BJ (cell line): ENCODE results near the gene SPECC1L. TPM values are rescaled to one million over a fixed set of nuclear protein-coding genes. Genes with fewer than 3 reads are reported as not detected.
"Not testable (repeated sequence)": the region's sequence is repeated elsewhere in the genome, so short reads cannot be mapped to it uniquely, and the experiment has no call there.

ENCODE experiments used
- CTCF ChIA-PET: fragments of 350-600 bp; formaldehyde crosslinking; extraction: SDS; loops from one replicate; lab custom pipeline; 2021; ENCODE audit warnings: antibody characterized with exemption, inconsistent platforms; lab: Yijun Ruan, JAX
- POLR2A ChIA-PET: fragments of 300-600 bp; sonication (Branson Sonifier 250); formaldehyde crosslinking; extraction: SDS; loops from one replicate; lab custom pipeline; 2021; ENCODE audit warnings: antibody characterized with exemption; lab: Charles Lee
- DNase-seq: peaks from one replicate; pipeline ENCODE4 v3.0.0-alpha.2; 2011; ENCODE audit warnings: low read depth
- H3K27me3 ChIP-seq: 2 replicates; pipeline ENCODE4 v1.6.0; 2011; ENCODE audit warnings: low read length; ENCODE audit not compliant: control insufficient read depth, insufficient read depth
- H3K36me3 ChIP-seq: 2 replicates; pipeline ENCODE4 v1.5.1; 2011; ENCODE audit warnings: low read length; ENCODE audit not compliant: control insufficient read depth, insufficient read depth
- H3K4me3 ChIP-seq: 2 replicates; pipeline ENCODE4 v1.5.1; 2011; ENCODE audit warnings: low read depth, mild to moderate bottlenecking, control low read depth, low read length
- CTCF ChIP-seq: IDR thresholded peaks from 2 replicates; pipeline ENCODE4 v1.5.1; 2011; ENCODE audit warnings: low read depth, mild to moderate bottlenecking, control low read depth, inconsistent platforms, low read length, moderate library complexity; ENCODE audit not compliant: insufficient read depth
- polyA plus RNA-seq: library from polyadenylated mRNA; depleted of rRNA; stranded (reverse); fragments of >200 nt; gene quantifications from 2 replicates; pipeline ENCODE4 v1.2.3, GENCODE V29; 2011

The SPECC1L gene
- polyA plus RNA-seq, 1 experiment = 35.1 TPM

- ChIA-PET CTCF (no interaction called here), POLR2A (no interaction called here)
- no peak for DNase-seq
- Histone ChIP-seq H3K4me3 (no peak overlapping the region), H3K27me3 (no peaks in the 10 kb centered on the region), H3K36me3 (no peaks in the 10 kb centered on the region)
- no peak for TF ChIP-seq CTCF
Observed at GRCh38 chr22:24291515-24292201, 21.0 kb downstream of the SPECC1L start.

GRCh38 chr22:24292202-24292830, 21.7 kb downstream of the SPECC1L start:
- DNase-seq, H3K27me3 ChIP-seq, CTCF ChIA-PET, H3K4me3 ChIP-seq, H3K36me3 ChIP-seq, POLR2A ChIA-PET: not testable (repeated sequence)

- POLR2A ChIA-PET, H3K36me3 ChIP-seq, DNase-seq, H3K27me3 ChIP-seq, CTCF ChIA-PET, H3K4me3 ChIP-seq: not testable (repeated sequence)
Observed at GRCh38 chr22:24294913-24295312, 24.3 kb downstream of the SPECC1L start.

- H3K36me3 ChIP-seq, H3K4me3 ChIP-seq, DNase-seq, H3K27me3 ChIP-seq, POLR2A ChIA-PET: not testable (repeated sequence)
- CTCF ChIA-PET = interaction anchor here (1.2 kb wide), 1 partner anchor 9 kb away, joined by 3 read pairs; no protein-coding TSS in a partner anchor
Observed at GRCh38 chr22:24298497-24299155, 28.0 kb downstream of the SPECC1L start.

- CTCF ChIA-PET = interaction anchor here (1.5 kb wide), 1 partner anchor 12 kb away, joined by 3 read pairs; no protein-coding TSS in a partner anchor
- POLR2A ChIA-PET, H3K36me3 ChIP-seq, H3K4me3 ChIP-seq, H3K27me3 ChIP-seq, DNase-seq: not testable (repeated sequence)
Observed at GRCh38 chr22:24300522-24300921, 29.9 kb downstream of the SPECC1L start.

GRCh38 chr22:24302591-24302990, 32.0 kb downstream of the SPECC1L start:
- DNase-seq = no peak
- no peak for TF ChIP-seq CTCF
- Histone ChIP-seq H3K36me3 (no peaks in the 10 kb centered on the region; the same call in 1 of the 2 replicates), H3K27me3 (no peaks in the 10 kb centered on the region), H3K4me3 (no peak overlapping the region)
- ChIA-PET POLR2A (no interaction called here), CTCF (no interaction called here)

GRCh38 chr22:24303007-24303406, 32.4 kb downstream of the SPECC1L start:
- ChIA-PET CTCF (no interaction called here), POLR2A (interaction anchor here (0.7 kb wide), 1 partner anchor 277 kb away, joined by 3 read pairs; no protein-coding TSS in a partner anchor)
- TF ChIP-seq CTCF = no peak
- Histone ChIP-seq H3K4me3 (no peak overlapping the region), H3K36me3 (no peaks in the 10 kb centered on the region; the same call in 1 of the 2 replicates), H3K27me3 (no peaks in the 10 kb centered on the region)
- DNase-seq = no peak
